K562 (cell line): Measurements from ENCODE around the gene DIP2C. TPM values are rescaled to one million over a fixed set of nuclear protein-coding genes. Genes with fewer than 3 reads are reported as not detected.

Experiments used
- FOXP4 ChIP-seq: sonication (generic); formaldehyde crosslinking; IDR thresholded peaks from 2 replicates; pipeline ENCODE4 v1.8.0; 2022; ENCODE audit warnings: mild to moderate bottlenecking, missing genetic modification reagents, borderline replicate concordance
- JUNB ChIP-seq: fragments of 450-650 bp; formaldehyde crosslinking; conservative IDR thresholded peaks from 2 replicates; pipeline ENCODE4 v1.4.0; 2020; ENCODE audit warnings: mild to moderate bottlenecking
- PHF8 ChIP-seq: fragments of 200-600 bp; sonication (generic); IDR thresholded peaks from 2 replicates; pipeline ENCODE4 v1.6.1; 2012; ENCODE audit warnings: mixed run types, mild to moderate bottlenecking, inconsistent platforms, low read length, moderate library complexity, borderline replicate concordance
- PML ChIP-seq: IDR thresholded peaks from 2 replicates; pipeline ENCODE4 v1.6.1; 2012; ENCODE audit warnings: low read length, inconsistent platforms
- PTBP1 ChIP-seq: fragments of 200-400 bp; formaldehyde crosslinking; IDR thresholded peaks from 2 replicates; pipeline ENCODE4 v1.6.1; 2017; ENCODE audit warnings: low read depth, low read length
- RHOXF2B ChIP-seq: fragments of 250-450 bp; sonication (Bioruptor Pico); conservative IDR thresholded peaks from 2 replicates; pipeline ENCODE4 v1.5.1; 2021
- SAFB2 ChIP-seq: fragments of 200-400 bp; formaldehyde crosslinking; IDR thresholded peaks from 2 replicates; pipeline ENCODE4 v1.6.1; 2018; ENCODE audit warnings: borderline replicate concordance, low read length, low read depth, moderate library complexity; ENCODE audit not compliant: severe bottlenecking
- TFAM ChIP-seq: fragments of 250-450 bp; sonication (Bioruptor Pico); conservative IDR thresholded peaks from 2 replicates; pipeline ENCODE4 v1.5.0; 2021; ENCODE audit warnings: mild to moderate bottlenecking, moderate library complexity
- ZNF174 ChIP-seq: fragments of 250-450 bp; sonication (Bioruptor Pico); IDR thresholded peaks from 2 replicates; pipeline ENCODE4 v1.4.0; 2020; ENCODE audit warnings: mild to moderate bottlenecking
- ZNF407 ChIP-seq: fragments of 450-650 bp; IDR thresholded peaks from 2 replicates; pipeline ENCODE4 v1.6.1; 2016; ENCODE audit warnings: low read depth
- ZNF589 ChIP-seq: fragments of 200-800 bp; sonication (Bioruptor generic); IDR thresholded peaks from 2 replicates; pipeline ENCODE4 v1.6.1; 2016; ENCODE audit warnings: low read depth, missing genetic modification characterization, missing compliant biosample characterization
- ZNF699 ChIP-seq: fragments of 250-450 bp; sonication (Bioruptor Pico); IDR thresholded peaks from 2 replicates; pipeline ENCODE4 v1.8.0; 2021; ENCODE audit warnings: mild to moderate bottlenecking, moderate library complexity; ENCODE audit not compliant: insufficient replicate concordance
- polyA plus RNA-seq, 8 experiments: library from polyadenylated mRNA; depleted of rRNA in 4 of 8; stranded (reverse) in 5 of 8; unstranded in 3 of 8; fragments of >200 nt; fragmentation: Nextera tagmentation in 2 of 8; fragmentation: Illumina TruSeq in 1 of 8; extraction: Ambion mirVana in 2 of 8; extraction: Trizol in 1 of 8; gene quantifications; 2 replicates each; pipeline versions ENCODE4 v1.2.1 to v1.2.3, GENCODE V29; 2011 to 2014; ENCODE audit warnings: inconsistent platforms in 1 of 8, missing spikeins in 1 of 8
- total RNA-seq, 7 experiments: library from RNA; depleted of rRNA in 6 of 7; stranded (reverse); fragments of >200 nt in 6 of 7; fragmentation: Illumina TruSeq in 2 of 7; extraction: Trizol in 2 of 7; gene quantifications; 2 replicates each; pipeline versions ENCODE4 v1.2.1 to v1.2.3, GENCODE V29; 2011 to 2021; ENCODE audit warnings: low replicate concordance in 1 of 7
- TF ChIP-seq, protein P1 (sequence below): sonication (generic); formaldehyde crosslinking; IDR thresholded peaks from 2 replicates; pipeline ENCODE4 v1.9.0; 2022; ENCODE audit warnings: mild to moderate bottlenecking, missing genetic modification reagents
- TF ChIP-seq, protein P2 (sequence below): fragments of 450-650 bp; conservative IDR thresholded peaks from 2 replicates; pipeline ENCODE4 v1.6.1; 2016; ENCODE audit warnings: missing genetic modification characterization, low read depth, mild to moderate bottlenecking, control low read depth, missing compliant biosample characterization

DIP2C gene
- total and polyA plus RNA-seq, 9 of the 15 experiments (the other 6 are each of a cell fraction or from before 2014, with no cell fraction given), result 0.01 TPM; not detected in 8

GRCh38 chr10:683448-684071 lies 5.9 kb downstream of the DIP2C start (continued):
- TF ChIP-seq ZNF407, result no peak
- TF ChIP-seq, protein P1, sequence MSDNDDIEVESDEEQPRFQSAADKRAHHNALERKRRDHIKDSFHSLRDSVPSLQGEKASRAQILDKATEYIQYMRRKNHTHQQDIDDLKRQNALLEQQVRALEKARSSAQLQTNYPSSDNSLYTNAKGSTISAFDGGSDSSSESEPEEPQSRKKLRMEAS (CRISPR knock-in tag), result no peak
- TF ChIP-seq, protein P2, sequence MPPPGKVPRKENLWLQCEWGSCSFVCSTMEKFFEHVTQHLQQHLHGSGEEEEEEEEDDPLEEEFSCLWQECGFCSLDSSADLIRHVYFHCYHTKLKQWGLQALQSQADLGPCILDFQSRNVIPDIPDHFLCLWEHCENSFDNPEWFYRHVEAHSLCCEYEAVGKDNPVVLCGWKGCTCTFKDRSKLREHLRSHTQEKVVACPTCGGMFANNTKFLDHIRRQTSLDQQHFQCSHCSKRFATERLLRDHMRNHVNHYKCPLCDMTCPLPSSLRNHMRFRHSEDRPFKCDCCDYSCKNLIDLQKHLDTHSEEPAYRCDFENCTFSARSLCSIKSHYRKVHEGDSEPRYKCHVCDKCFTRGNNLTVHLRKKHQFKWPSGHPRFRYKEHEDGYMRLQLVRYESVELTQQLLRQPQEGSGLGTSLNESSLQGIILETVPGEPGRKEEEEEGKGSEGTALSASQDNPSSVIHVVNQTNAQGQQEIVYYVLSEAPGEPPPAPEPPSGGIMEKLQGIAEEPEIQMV (tag), result peak; percentile 78
- no peak for TF ChIP-seq SAFB2
- no peak for TF ChIP-seq JUNB (CRISPR knock-in tag)
- TF ChIP-seq PTBP1, result no peak
- TF ChIP-seq PML, result no peak
- no peak for TF ChIP-seq ZNF699 (CRISPR knock-in tag)
- no peak for TF ChIP-seq PHF8
- no peak for TF ChIP-seq ZNF589
- TF ChIP-seq TFAM, result no peak
- TF ChIP-seq FOXP4, result no peak
- TF ChIP-seq RHOXF2B, result no peak
- no peak for TF ChIP-seq ZNF174 (CRISPR knock-in tag)
